Erythroblast (primary cell): ENCODE measurements around the gene NACA.

ENCODE experiments used
- GATA1 ChIP-seq: IDR thresholded peaks from 2 replicates; pipeline ENCODE4 v1.6.1; 2011; ENCODE audit warnings: low read depth, mild to moderate bottlenecking, control low read depth, low read length, moderate library complexity
- POLR2A ChIP-seq: IDR thresholded peaks from 2 replicates; pipeline ENCODE4 v1.6.1; 2011; ENCODE audit warnings: mild to moderate bottlenecking, low read length

DNA sequence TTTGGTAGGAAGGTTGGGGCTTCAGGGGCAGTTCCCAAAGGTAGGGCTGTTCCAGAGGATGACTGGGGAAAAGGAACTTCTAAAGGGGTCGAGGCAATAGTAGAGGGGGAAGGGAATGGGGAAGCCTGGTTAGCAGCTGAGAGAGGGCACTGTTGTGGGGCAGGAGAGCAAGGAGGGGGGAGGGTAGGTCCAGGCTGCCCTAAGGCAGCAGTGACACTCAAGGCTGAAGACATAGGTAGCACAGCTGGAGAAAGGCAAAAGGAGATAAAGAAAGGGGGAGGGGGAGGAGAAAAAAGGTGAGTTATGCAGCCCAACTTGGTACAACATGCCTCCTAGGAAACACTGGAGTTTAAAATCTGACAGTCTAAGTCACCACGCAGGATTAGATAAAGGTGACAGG, 3.9 kb downstream of the NACA start:
- no peak for TF ChIP-seq POLR2A
- TF ChIP-seq GATA1: no peak
